Measurements from ENCODE around the gene IL1R1.

DNA sequence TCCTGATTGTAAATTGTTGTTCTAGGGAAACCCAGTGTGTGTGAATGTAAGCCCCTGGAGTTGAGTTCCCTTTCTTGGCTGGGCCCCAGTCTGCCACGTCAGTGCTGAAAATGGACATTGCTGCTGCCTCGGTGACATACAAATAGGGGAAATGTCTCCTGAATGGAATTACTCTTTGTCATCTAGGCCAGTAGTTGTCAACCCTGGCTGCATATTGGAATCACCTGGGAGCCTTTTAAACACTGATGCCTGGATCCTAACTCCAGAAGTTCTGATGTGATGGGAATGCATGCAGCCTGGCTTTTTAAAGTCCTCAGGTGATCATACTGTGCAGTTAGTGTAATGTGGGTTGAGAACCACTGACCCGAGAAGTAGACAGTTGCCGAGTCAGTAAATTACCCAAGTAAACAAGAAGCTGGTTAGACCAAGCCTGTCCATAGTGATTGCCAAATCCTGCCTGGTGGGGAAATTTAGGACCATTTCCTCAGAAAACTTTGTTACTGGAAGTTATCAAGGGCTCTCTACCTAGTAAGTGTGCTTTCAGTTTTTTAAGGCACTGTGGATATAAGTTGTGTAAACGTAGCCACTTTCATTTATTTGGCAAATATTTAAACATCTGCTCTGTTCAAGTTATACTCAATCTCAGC, 27.6 kb upstream of the IL1R1 start:
- TF ChIP-seq EZH2phosphoT487 (IDR thresholded peaks at IDR 0.05; ENCODE audit: borderline replicate concordance, low read depth, low read length) (no peak), CTCF (conservative IDR thresholded peaks at IDR 0.05; ENCODE audit: low read length) (no peak)

Measured in OCI-LY7 (cell line).